GM06990 (cell line): ENCODE data around the gene TCFL5.
A peak's percentile ranks its signal among the peaks of the same experiment; 100 is the strongest.

Source experiments
- DNase-seq: peaks from one replicate; pipeline ENCODE4 v3.0.0-alpha.2; 2011; ENCODE audit not compliant: insufficient read length; ENCODE audit errors: extremely low read depth
- H3K27me3 ChIP-seq: replicated peaks from 2 replicates; pipeline ENCODE4 v1.6.0; 2011; ENCODE audit warnings: low read length; ENCODE audit not compliant: control insufficient read depth, insufficient read depth
- H3K36me3 ChIP-seq: 2 replicates; pipeline ENCODE4 v1.5.1; 2011; ENCODE audit warnings: low read length; ENCODE audit not compliant: control insufficient read depth, insufficient read depth
- H3K4me3 ChIP-seq: replicated peaks from 2 replicates; pipeline ENCODE4 v1.5.1; 2011; ENCODE audit warnings: low read depth, mild to moderate bottlenecking, control low read depth, low read length
- TF ChIP-seq, protein P1 (sequence below): IDR thresholded peaks from 2 replicates; pipeline ENCODE4 v1.5.1; 2011; ENCODE audit warnings: low read length, control low read depth, mild to moderate bottlenecking, inconsistent platforms; ENCODE audit not compliant: insufficient read depth, poor library complexity, severe bottlenecking

Gene TCFL5

GRCh38 chr20:62861726-62862336, at the start of gene TCFL5:
Gene TCFL5, minus strand, starts transcription at chr20:62861822. Its CDS starts 152 bp downstream, at chr20:62861670.
- TF ChIP-seq, protein P1, sequence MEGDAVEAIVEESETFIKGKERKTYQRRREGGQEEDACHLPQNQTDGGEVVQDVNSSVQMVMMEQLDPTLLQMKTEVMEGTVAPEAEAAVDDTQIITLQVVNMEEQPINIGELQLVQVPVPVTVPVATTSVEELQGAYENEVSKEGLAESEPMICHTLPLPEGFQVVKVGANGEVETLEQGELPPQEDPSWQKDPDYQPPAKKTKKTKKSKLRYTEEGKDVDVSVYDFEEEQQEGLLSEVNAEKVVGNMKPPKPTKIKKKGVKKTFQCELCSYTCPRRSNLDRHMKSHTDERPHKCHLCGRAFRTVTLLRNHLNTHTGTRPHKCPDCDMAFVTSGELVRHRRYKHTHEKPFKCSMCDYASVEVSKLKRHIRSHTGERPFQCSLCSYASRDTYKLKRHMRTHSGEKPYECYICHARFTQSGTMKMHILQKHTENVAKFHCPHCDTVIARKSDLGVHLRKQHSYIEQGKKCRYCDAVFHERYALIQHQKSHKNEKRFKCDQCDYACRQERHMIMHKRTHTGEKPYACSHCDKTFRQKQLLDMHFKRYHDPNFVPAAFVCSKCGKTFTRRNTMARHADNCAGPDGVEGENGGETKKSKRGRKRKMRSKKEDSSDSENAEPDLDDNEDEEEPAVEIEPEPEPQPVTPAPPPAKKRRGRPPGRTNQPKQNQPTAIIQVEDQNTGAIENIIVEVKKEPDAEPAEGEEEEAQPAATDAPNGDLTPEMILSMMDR = no peak
- peaks cover under 1% of the 10 kb centered on the region; the same call in 1 of the 2 replicates for H3K36me3 ChIP-seq
- H3K27me3 ChIP-seq = no peaks in the 10 kb centered on the region
- peak within 1 kb of the TSS; percentile 66 for H3K4me3 ChIP-seq
- peak; percentile 83 for DNase-seq

DNA sequence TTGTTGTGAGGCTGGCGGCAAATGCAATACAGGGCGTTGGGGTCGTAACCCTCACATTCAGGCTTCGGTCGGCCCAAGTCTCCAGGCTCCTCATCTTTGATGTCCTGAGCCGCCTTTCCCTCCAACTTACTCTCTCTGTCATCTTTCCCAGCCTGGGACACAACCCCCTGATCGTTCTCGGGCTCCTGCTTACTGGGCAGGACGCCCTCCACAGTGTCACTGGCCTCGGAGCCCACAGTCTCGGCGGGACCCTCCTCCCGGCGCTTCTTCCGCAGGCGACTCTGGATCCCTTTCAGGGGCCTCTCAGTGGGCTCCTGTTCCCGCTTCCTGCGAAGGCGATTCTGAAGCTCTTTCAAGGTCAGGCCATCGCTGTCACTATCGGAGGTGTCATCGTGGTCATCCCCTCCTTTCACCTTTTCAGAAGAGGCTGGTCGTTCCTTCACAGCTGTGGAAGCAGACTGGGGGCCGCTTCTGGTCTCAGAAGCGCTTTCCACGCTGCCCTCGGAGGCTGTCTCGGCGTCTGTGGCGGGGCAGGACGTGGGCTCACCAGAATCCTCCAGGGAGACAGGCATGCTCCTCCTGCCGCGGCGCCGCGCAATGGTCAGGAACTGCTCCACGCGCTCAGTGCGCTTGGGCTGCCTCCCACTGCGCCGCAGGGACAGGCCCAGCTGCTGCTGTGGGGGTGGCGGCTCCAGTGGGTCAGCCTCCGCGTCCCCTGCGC, 49.3 kb upstream of the TCFL5 start:
- no peak for DNase-seq
- Histone ChIP-seq H3K36me3 (peaks cover 49% of the 10 kb centered on the region), H3K27me3 (no peaks in the 10 kb centered on the region), H3K4me3 (no peak overlapping the region)
- TF ChIP-seq, protein P1 = no peak

GRCh38 chr20:62910217-62910766, 48.7 kb upstream of the TCFL5 start:
- no peak for DNase-seq
- Histone ChIP-seq H3K27me3 (no peaks in the 10 kb centered on the region), H3K4me3 (no peak overlapping the region), H3K36me3 (peaks cover 56% of the 10 kb centered on the region)
- TF ChIP-seq, protein P1 = no peak

- no peaks in the 10 kb centered on the region for H3K27me3 ChIP-seq
- peaks cover 59% of the 10 kb centered on the region for H3K36me3 ChIP-seq
- no peak for DNase-seq
- H3K4me3 ChIP-seq = no peak overlapping the region
- TF ChIP-seq, protein P1 = no peak
Measured at GRCh38 chr20:62908971-62909791, 47.6 kb upstream of the TCFL5 start.

DNA sequence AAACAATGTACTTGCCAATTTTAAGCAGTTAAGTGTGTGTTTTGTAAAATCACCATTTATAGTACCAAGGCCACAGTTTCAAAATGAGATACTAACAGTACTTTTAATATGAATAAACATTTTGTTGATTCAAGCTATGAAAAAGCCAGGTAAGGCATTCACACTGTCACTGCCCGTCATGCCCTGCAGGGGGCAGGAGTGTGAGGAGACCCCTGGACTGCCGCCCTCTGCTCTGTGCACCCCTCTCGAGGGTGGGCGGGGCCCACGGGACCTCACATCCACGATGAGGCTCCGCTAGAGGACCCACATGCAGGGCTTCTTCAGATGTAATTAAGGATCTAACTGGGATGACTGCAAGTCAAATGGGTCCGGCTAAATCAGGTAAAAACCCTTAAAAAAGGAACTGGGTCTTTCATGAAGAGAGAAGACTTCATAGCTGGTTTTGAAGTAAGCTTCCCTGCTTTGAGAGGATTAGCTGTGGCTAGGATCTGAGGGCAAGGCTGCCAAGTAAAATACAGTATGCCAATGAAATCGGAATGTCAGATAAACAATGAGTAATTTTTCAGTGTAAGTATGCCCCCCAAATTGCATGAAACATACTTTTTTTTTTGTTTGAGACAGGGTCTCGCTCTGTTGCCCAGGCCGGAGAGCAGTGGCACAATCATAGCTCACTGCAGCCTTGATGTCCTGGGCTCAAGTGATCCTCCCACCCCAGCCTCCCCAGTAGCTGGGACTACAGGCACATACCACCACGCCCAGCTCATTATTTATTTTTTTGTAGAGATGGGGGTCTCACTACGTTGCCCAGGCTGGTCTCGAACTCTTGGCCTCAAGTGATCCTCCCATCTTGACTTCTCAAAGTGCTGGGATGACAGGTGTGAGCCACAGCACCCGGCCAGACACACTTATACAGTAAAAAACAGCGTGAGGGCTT, 46.0 kb upstream of the TCFL5 start:
- no peak for DNase-seq
- Histone ChIP-seq H3K27me3 (no peaks in the 10 kb centered on the region), H3K36me3 (peaks cover 62% of the 10 kb centered on the region), H3K4me3 (no peak overlapping the region)
- TF ChIP-seq, protein P1 = peak; percentile 60
